Anterior cingulate cortex (tissue), 58 donors: ENCODE measurements around the gene FAM227A.

ENCODE experiments used
- DNase-seq, 58 donors: peaks; one replicate each; lab custom pipeline; 2025; lab: John Stamatoyannopoulos, UW

The FAM227A gene

GRCh38 chr22:38656256-38657044, at the start of gene FAM227A, which contains the start of gene CBY1:
FAM227A (minus strand) TSS chr22:38656392; CDS start chr22:38650168, 6,224 bp downstream.
CBY1 (plus strand) TSS chr22:38656638; CDS start chr22:38668055, 11,417 bp downstream.
- DNase-seq = peak; percentile 65 to 98 (median 91)

- peak; percentile 92 to 100 (median 99) for DNase-seq
Measured at GRCh38 chr22:38705235-38706100, 49.3 kb upstream of the FAM227A start, which contains the start of gene GTPBP1. GTPBP1 (plus strand) TSS chr22:38705944; CDS start chr22:38705956, 12 bp downstream.

- no peak for DNase-seq
Measured at GRCh38 chr22:38704654-38705234, 48.6 kb upstream of the FAM227A start.

GRCh38 chr22:38700789-38701628, 44.8 kb upstream of the FAM227A start, which contains the start of gene JOSD1:
JOSD1 (minus strand) TSS chr22:38700943; CDS start chr22:38699987, 956 bp downstream.
- DNase-seq = peak; percentile 51 to 96 (median 90)

GRCh38 chr22:38700270-38700788, 44.1 kb upstream of the FAM227A start:
- peak in 8 of 58 donors; percentile 24 to 82 (median 58) for DNase-seq

- DNase-seq = no peak
Measured at GRCh38 chr22:38699784-38700183, 43.6 kb upstream of the FAM227A start.

- DNase-seq = no peak
Measured at GRCh38 chr22:38699143-38699542, 43.0 kb upstream of the FAM227A start.

GRCh38 chr22:38698407-38699094, 42.4 kb upstream of the FAM227A start:
- DNase-seq = no peak

GRCh38 chr22:38697425-38698089, 41.4 kb upstream of the FAM227A start:
- DNase-seq = peak in 2 of 58 donors; percentile 15 to 20

GRCh38 chr22:38696606-38697424, 40.6 kb upstream of the FAM227A start:
- DNase-seq = no peak

- DNase-seq = no peak
Measured at GRCh38 chr22:38694940-38695339, 38.7 kb upstream of the FAM227A start.

- DNase-seq = no peak
Measured at GRCh38 chr22:38694049-38694448, 37.9 kb upstream of the FAM227A start.

- DNase-seq = no peak
Measured at GRCh38 chr22:38689651-38690050, 33.5 kb upstream of the FAM227A start.

GRCh38 chr22:38685761-38686160, 29.6 kb upstream of the FAM227A start:
- DNase-seq = no peak

- DNase-seq = no peak
Measured at GRCh38 chr22:38684895-38685294, 28.7 kb upstream of the FAM227A start.

GRCh38 chr22:38681582-38682335, 25.6 kb upstream of the FAM227A start, which contains the start of gene TOMM22:
TOMM22 (plus strand) TSS chr22:38681957; CDS start chr22:38681979, 22 bp downstream.
- peak; percentile 37 to 93 (median 84) for DNase-seq
